ENCODE data around the gene PSD2.

GRCh38 chr5:139776861-139777260 is 18.7 kb upstream of the PSD2 start:
- TF ChIP-seq CTCF (IDR thresholded peaks at IDR 0.05): no peak
- TF ChIP-seq POLR2A (IDR thresholded peaks at IDR 0.05): no peak

All from right lobe of liver (tissue), 4 donors.